ENCODE data around the gene FARP2.

DNA sequence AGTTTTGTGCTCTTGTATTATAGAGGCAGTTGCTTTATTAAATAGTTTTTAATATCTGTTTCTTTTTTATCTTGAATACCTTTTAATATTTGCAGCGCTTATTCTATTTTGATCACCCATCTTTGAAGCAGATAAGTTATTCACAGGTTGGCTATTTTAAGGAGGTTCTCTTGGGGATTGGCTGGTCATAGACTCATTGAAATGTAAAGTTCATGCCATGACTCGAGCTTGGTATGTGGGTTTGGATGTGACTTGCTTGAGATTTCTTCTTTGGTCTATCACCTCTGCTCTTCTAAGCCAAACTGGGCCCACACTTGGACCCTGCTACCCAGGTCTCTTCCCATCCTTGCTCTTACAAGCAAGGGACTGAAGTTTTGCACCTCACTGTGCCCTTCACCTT, 33.6 kb downstream of the FARP2 start:
- TF ChIP-seq, protein P1, sequence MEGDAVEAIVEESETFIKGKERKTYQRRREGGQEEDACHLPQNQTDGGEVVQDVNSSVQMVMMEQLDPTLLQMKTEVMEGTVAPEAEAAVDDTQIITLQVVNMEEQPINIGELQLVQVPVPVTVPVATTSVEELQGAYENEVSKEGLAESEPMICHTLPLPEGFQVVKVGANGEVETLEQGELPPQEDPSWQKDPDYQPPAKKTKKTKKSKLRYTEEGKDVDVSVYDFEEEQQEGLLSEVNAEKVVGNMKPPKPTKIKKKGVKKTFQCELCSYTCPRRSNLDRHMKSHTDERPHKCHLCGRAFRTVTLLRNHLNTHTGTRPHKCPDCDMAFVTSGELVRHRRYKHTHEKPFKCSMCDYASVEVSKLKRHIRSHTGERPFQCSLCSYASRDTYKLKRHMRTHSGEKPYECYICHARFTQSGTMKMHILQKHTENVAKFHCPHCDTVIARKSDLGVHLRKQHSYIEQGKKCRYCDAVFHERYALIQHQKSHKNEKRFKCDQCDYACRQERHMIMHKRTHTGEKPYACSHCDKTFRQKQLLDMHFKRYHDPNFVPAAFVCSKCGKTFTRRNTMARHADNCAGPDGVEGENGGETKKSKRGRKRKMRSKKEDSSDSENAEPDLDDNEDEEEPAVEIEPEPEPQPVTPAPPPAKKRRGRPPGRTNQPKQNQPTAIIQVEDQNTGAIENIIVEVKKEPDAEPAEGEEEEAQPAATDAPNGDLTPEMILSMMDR (IDR thresholded peaks at IDR 0.05): no peak
- no peak for TF ChIP-seq EP300 (IDR thresholded peaks at IDR 0.05)
- TF ChIP-seq POLR2AphosphoS5 (IDR thresholded peaks at IDR 0.05): no peak
- TF ChIP-seq POLR2A (IDR thresholded peaks at IDR 0.05): no peak
